B cell (primary cell): ENCODE data around the gene CADM2.

ENCODE experiments used
- EZH2 ChIP-seq: IDR thresholded peaks from 2 replicates; pipeline ENCODE4 v1.6.1; 2012; ENCODE audit warnings: borderline replicate concordance, low read depth, mild to moderate bottlenecking, moderate library complexity, low read length; ENCODE audit not compliant: insufficient read depth, poor library complexity, severe bottlenecking
- TF ChIP-seq, protein P1 (sequence below): fragments of 200-600 bp; IDR thresholded peaks from one replicate; pipeline ENCODE4 v1.8.0; 2022; ENCODE audit warnings: antibody characterized with exemption, mild to moderate bottlenecking

DNA sequence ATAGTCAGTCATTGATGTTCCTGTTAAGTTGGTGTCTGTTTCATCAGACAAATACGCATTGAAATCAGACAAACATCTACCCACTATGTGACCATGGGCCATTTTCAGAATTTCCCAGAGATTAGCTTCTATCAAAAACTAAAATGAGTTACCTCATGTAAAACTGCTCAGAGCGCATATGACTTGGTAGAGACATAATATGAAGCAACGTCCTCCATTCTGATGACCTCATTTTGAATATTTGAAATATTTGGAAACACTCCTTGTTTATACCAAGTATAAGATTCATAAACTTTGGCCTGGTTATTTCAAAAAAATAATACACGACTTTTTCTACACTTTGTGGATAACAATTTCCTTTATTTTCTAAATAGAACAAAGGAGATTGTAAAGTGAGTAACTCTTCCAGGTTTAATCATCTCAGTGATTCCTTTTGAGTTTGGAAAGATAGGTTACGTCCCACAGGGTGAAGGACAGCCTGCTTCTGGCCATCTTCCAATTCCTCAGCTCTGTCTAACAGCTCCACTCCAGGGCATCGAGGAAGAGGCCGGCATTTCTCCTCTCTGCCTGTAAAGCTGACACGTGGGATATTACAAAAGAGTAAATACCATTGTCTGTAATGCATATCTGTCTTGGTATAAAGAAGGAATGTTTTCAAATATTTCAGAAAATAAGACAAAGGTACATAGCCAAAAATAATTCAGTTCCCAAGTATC is 122.6 kb downstream of the CADM2 start:
- TF ChIP-seq, protein P1, sequence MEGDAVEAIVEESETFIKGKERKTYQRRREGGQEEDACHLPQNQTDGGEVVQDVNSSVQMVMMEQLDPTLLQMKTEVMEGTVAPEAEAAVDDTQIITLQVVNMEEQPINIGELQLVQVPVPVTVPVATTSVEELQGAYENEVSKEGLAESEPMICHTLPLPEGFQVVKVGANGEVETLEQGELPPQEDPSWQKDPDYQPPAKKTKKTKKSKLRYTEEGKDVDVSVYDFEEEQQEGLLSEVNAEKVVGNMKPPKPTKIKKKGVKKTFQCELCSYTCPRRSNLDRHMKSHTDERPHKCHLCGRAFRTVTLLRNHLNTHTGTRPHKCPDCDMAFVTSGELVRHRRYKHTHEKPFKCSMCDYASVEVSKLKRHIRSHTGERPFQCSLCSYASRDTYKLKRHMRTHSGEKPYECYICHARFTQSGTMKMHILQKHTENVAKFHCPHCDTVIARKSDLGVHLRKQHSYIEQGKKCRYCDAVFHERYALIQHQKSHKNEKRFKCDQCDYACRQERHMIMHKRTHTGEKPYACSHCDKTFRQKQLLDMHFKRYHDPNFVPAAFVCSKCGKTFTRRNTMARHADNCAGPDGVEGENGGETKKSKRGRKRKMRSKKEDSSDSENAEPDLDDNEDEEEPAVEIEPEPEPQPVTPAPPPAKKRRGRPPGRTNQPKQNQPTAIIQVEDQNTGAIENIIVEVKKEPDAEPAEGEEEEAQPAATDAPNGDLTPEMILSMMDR = no peak
- no peak for TF ChIP-seq EZH2
